ENCODE data around the gene RC3H1.
"Not testable (repeated sequence)": the region's sequence is repeated elsewhere in the genome, so short reads cannot be mapped to it uniquely, and the experiment has no call there.

RC3H1 gene, protein sequence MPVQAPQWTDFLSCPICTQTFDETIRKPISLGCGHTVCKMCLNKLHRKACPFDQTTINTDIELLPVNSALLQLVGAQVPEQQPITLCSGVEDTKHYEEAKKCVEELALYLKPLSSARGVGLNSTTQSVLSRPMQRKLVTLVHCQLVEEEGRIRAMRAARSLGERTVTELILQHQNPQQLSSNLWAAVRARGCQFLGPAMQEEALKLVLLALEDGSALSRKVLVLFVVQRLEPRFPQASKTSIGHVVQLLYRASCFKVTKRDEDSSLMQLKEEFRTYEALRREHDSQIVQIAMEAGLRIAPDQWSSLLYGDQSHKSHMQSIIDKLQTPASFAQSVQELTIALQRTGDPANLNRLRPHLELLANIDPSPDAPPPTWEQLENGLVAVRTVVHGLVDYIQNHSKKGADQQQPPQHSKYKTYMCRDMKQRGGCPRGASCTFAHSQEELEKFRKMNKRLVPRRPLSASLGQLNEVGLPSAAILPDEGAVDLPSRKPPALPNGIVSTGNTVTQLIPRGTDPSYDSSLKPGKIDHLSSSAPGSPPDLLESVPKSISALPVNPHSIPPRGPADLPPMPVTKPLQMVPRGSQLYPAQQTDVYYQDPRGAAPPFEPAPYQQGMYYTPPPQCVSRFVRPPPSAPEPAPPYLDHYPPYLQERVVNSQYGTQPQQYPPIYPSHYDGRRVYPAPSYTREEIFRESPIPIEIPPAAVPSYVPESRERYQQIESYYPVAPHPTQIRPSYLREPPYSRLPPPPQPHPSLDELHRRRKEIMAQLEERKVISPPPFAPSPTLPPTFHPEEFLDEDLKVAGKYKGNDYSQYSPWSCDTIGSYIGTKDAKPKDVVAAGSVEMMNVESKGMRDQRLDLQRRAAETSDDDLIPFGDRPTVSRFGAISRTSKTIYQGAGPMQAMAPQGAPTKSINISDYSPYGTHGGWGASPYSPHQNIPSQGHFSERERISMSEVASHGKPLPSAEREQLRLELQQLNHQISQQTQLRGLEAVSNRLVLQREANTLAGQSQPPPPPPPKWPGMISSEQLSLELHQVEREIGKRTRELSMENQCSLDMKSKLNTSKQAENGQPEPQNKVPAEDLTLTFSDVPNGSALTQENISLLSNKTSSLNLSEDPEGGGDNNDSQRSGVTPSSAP

GRCh38 chr1:174022080-174022975 is at the start of gene RC3H1:
RC3H1 (minus strand) TSS chr1:174022357; CDS start chr1:173992985, 29,372 bp downstream.
- peak; percentile 76 to 82 for DNase-seq (ENCODE audit: low read depth in 2 of 2, low spot score in 1 of 2)

DNA sequence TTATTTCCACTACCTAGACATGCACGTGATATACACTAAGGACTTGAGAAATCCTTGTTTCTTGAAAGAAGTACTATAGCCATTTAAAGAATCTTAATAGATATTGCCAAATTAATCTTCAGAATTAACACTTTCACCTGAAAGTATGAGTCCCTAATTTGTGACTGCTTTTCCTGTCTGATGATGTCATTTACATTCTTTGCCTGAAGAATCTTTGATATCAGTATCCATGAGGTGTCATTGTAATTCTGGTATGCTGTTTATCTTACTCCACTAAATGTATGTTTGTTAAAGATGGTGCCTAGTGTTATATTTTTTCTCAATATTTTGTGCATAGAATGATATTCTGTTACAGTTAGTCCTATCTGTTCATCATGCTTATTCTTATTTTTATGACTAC is 48.5 kb upstream of the RC3H1 start:
- no peak for DNase-seq (ENCODE audit: low read depth in 2 of 2, low spot score in 1 of 2)

DNA sequence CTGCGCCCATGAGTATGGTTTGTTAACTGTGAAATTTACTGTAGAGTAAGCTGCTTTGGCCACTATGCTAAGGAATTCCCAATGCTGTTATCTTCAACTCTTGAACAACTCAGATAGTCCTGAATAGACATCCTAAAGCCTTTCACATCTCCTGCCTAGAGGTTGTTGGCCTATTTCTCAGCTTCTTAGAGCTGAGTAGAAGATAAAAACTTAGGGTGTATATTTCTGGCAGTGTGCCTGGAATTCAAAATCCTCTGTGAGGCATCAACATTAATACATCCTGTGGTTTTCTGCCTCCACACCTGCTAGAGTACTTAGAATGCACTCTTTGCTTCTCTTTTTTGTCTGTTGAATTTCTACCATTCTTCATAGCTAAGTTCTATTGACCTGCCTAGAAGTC is 45.8 kb upstream of the RC3H1 start:
- no peak for DNase-seq (ENCODE audit: low read depth in 2 of 2, low spot score in 1 of 2)

DNA sequence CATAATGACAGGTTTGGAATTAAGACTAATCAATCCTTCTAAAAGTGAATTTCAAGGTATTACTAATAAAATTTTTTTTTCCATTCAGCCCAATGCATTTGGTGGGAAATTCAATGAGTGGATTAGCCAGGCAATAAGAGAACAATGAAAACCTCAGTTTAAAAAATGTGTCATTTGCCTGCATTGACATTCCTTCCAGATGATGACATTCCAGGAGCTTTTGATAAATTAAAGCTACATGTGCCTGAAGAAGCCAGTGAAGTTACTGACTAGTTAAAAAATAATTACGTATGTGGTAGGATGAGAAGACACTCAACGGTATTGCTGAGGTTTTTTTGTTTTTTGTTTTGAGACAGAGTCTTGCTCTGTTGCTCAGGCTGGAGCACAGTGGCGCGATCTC is 37.9 kb upstream of the RC3H1 start:
- no peak for DNase-seq (ENCODE audit: low read depth in 2 of 2, low spot score in 1 of 2)

- no peak for DNase-seq (ENCODE audit: low read depth in 2 of 2, low spot score in 1 of 2)
Observed at GRCh38 chr1:174058624-174059023, 36.5 kb upstream of the RC3H1 start.

DNA sequence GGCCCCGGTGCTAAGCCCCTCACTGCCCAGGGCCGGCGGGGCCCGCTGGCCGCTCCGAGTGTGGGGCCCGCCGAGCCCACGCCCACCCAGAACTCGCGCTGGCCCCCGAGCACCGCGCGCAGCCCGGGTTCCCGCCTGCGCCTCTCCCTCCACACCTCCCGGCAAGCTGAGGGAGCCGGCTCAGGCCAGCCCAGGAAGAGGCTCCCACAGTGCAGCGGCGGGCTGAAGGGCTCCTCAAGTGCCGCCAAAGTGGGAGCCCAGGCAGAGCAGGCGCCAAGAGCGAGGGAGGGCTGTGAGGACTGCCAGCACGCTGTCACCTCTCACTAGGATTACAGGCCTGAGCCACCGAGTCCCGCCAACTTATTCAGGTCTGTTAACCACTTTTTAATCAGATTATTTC is 34.5 kb upstream of the RC3H1 start:
- DNase-seq (ENCODE audit: low read depth in 2 of 2, low spot score in 1 of 2) = not testable (repeated sequence)

GRCh38 chr1:174055797-174056196 is 33.6 kb upstream of the RC3H1 start:
- DNase-seq (ENCODE audit: low read depth in 2 of 2, low spot score in 1 of 2) = not testable (repeated sequence)

- no peak for DNase-seq (ENCODE audit: low read depth in 2 of 2, low spot score in 1 of 2)
Observed at GRCh38 chr1:174053826-174054225, 31.7 kb upstream of the RC3H1 start.

DNA sequence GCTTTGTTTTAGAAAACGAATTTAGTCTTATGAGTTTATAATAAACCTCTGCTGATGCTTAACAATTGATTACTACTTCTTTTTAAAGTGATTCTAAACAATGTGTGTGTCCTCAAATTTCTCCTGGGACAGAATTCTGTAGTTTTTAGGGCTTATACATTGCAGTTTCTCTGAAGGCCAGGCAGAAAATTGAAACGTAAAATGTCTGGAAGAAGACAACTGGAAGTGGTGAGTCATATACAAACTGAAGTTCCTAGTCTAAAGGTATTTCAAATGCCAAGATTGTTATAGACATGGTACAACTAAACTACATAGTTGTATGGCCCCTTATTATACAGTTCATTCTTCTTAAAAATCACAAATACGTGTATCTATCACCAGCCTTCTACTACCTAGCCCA is 30.5 kb upstream of the RC3H1 start:
- no peak for DNase-seq (ENCODE audit: low read depth in 2 of 2, low spot score in 1 of 2)

DNA sequence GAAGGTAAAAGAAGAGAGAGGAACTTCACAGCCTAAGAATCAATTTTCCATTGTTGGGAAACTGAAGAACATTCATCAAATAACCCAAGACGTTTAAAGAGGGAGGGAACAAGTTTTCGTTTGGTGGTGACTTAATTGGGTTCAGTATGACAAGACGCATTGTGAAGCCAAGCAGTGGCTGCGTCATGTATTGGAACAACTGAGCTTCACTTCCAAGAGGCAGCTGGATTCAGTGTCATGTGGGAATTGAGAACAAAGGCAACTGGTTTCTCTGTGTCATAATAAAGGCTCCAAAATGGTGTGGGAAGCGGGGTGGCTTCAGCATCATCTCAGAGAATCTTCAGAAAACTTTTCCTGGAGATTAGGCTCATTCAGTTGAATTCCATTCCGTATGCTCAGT is 29.8 kb upstream of the RC3H1 start:
- DNase-seq (ENCODE audit: low read depth in 2 of 2, low spot score in 1 of 2) = no peak

GRCh38 chr1:174049514-174049913 is 27.4 kb upstream of the RC3H1 start:
- DNase-seq (ENCODE audit: low read depth in 2 of 2, low spot score in 1 of 2) = no peak

DNA sequence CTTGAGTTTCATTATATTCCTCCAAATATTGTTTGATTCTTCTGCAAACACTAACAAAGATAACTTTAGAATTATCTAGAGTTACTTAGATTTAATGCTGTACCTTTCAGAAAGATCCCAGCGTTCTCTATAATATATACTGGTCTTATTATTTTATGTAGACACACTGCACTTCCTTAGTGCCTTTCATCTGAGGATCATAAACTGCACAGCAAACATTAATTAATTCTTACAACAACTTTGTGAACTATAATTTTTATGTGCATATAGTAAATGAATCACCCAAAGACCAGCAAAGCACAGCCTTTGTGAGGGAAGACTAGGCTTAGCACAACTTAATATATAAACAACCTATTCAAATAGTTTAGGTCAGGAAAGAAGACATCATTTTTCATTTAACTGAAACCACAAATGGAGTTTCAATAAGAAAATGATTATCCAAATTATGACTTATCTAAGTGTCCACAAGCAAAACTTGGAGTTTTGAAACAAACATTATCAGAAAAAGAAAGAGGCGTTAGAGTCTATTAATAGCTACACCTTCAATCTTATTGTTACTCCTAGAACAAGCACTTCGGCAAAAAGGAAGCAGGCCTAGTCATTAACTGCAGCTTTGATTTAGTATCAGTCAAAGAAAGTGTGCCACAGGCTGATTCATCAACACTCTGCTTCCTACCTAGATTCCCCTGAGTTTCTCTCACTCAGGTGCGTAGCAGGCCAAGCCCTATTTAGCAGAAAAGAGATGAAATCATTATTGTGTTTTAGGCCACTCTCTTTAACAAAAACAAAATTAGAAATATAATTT is 22.5 kb upstream of the RC3H1 start:
- no peak for DNase-seq (ENCODE audit: low read depth in 2 of 2, low spot score in 1 of 2)

DNA sequence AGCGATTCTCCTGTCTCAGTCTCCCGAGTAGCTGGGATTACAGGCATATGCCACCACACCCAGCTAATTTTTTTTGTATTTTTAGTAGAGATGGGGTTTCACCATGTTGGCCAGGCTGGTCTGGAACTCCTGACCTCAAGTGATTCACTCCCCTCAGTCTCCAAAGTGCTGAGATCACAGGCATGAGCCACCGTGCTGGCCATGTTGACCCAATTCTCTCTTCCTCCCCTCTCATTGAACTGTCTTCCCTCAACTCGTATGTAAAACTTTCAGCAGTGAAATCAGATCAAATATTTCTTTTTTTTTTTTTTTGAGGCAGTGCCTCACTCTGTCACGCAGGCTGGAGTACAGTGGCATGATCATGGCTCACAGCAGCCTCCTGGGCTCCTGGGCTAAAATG is 20.4 kb upstream of the RC3H1 start:
- not testable (repeated sequence) for DNase-seq (ENCODE audit: low read depth in 2 of 2, low spot score in 1 of 2)

DNA sequence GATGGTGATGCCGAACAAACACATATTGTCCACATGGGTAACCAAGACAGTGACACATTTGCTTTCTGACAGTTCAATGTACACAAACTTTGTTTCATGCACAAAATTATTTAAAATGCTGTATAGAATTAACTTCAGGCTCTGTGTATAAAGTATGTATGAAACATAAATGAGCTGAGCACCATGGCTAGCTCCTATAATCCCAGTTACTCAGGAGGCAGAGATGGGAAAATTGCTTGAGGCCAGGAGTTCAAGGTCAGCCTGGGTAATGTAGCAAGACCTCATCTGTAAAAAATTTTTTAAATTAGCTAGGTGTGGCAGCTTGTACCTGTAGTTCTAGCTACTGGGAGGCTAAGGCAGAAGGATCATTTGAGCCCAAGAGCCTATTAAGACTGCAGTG is 19.2 kb upstream of the RC3H1 start:
- no peak for DNase-seq (ENCODE audit: low read depth in 2 of 2, low spot score in 1 of 2)

DNA sequence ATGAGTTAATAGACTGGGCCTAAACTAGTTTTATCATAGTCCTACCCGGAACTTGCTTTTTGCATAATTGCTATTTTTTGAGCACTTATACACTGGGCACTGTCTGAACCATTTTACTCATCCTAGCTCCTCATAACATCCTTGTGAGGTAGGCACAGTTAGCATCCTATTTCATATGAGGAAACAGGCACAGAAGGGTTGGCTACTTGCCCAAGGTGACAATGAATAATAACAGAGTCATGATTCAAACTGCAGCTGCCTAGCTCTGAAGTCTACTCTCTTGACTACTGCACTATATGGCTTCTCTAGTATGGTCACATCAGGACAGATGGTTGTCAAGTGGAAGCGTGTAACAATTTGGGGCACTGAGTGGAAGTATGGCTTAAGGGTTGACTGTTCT is 18.2 kb upstream of the RC3H1 start:
- DNase-seq (ENCODE audit: low read depth in 2 of 2, low spot score in 1 of 2) = no peak

DNA sequence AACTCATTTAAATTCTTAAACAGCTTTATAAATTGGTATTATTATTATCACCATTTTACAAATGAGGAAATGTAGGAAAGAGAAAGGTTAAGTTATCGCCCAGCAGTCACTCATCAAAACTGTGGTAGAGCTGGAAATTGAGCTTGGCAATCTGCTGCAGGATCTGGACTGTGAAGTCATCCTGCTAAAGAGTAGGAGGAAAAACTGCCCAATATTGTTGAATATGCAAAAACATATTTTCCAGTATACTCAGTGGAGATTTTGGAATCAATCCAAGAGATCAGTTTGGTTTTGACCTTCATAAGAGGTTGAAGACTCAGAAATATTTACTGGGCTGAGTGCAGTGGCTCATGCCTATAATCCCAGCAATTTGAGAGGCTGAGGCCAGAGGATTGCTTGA is 16.9 kb upstream of the RC3H1 start:
- no peak for DNase-seq (ENCODE audit: low read depth in 2 of 2, low spot score in 1 of 2)

- no peak for DNase-seq (ENCODE audit: low read depth in 2 of 2, low spot score in 1 of 2)
Observed at GRCh38 chr1:174036798-174037197, 14.6 kb upstream of the RC3H1 start.

DNA sequence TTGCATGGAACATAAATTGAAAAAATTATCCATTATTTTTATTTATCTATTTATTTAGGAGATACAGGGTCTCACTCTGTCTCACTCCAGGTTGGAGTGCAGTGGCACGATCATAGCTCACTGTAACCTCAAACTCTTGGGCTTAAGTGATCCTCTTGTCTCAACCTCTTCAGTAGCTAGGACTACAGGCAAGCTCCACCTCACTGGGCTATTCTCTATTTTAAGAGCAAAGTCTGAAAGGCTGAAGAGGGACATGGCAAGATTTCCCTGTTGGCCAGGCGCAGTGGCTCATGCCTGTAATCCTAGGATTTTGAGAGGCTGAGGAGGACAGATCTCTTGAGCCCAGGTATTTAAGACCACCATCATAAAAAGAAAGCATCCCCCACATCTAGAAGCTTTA is 14.0 kb upstream of the RC3H1 start:
- no peak for DNase-seq (ENCODE audit: low read depth in 2 of 2, low spot score in 1 of 2)

GRCh38 chr1:174032671-174033222 is 10.6 kb upstream of the RC3H1 start:
- DNase-seq (ENCODE audit: low read depth in 2 of 2, low spot score in 1 of 2) = no peak

DNA sequence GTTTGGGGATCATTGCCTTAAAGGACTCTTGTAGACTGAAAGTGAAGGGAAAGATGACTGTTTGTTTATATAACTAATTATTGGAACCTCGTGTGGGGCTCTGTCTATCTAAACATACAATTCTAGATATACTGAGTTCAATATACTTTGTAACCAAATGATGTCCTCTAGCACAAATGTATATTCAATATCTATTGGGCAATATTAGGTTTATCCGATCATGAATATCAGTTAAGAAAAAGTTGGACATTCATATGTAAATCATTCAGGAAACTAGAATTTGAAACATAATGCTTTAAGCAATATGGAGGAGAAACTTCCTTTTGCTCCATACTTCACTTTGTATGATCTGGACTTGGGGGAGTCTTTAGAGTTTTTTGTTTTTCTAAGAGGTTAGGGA is 8.9 kb upstream of the RC3H1 start:
- no peak for DNase-seq (ENCODE audit: low read depth in 2 of 2, low spot score in 1 of 2)
